Activated CD4-positive, CD25-positive, alpha-beta regulatory T cell treated with anti-CD3 and anti-CD28 coated beads, Interleukin-2, amount 50 U/mL, for 72 hours (primary cell): ENCODE measurements around the gene FAM186B.

Experiments
- DNase-seq: peaks from one replicate; pipeline ENCODE4 v3.0.0; 2021

Gene FAM186B

DNA sequence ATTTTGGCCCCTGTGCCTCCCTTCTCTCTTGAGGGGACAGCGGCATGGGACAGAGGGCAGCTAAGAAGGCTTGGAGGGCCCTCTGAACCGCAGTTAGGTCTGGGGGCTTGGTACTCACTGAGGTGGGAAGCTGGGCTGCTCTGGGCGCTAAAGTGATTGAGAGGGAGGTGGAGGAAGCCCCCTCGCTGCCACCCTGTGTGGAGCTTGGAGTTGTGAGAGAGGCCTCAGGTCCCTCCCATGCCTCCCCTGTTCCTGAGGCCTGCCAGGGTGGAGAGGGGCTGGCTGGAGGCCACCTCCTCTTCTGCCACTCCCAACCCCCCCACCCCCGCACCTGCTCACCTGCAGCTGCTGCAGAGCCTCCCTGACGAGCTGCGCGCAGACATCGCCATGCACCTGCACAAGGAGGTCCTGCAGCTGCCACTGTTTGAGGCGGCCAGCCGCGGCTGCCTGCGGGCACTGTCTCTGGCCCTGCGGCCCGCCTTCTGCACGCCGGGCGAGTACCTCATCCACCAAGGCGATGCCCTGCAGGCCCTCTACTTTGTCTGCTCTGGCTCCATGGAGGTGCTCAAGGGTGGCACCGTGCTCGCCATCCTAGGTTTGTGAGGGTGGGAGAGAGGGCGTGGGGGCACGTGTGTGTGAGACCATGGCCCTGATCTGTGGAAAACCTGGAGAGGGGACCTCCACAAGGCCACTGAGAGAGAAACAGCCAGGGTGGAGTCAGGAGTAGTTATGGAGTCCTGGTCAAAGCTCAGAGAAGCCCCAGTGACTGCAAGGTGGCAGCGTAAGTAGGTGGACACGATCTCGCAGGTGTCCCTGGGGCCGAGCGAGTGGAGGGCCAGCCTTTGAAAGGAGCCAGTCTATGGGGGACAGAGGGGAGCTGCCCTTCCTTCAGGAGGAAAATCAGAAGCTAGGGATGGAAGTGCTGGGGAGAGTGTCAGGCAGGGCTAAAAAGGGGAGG, 55.4 kb downstream of the FAM186B start:
- DNase-seq = no peak

DNA sequence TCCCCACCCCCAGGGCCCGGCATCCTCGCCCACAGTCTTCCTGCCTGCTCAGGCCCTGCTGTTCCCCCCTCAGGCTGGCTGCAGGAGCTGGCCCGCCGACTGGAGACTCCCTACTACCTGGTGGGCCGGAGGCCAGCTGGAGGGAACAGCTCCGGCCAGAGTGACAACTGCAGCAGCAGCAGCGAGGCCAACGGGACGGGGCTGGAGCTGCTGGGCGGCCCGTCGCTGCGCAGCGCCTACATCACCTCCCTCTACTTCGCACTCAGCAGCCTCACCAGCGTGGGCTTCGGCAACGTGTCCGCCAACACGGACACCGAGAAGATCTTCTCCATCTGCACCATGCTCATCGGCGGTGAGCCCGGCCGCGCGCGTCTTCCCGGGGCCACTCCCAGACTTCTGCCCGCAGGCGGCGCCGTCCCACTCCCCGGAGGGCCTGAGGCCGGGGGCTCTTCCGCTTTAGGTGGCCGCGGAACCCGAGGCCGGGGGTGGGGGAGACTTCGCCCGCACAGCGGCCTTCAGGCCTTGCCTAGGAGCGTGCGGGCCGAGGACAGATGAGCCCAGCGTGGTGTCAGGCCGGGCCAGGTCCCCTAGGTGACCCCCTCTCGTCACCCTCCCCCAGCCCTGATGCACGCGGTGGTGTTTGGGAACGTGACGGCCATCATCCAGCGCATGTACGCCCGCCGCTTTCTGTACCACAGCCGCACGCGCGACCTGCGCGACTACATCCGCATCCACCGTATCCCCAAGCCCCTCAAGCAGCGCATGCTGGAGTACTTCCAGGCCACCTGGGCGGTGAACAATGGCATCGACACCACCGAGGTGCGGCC, 56.4 kb downstream of the FAM186B start:
- DNase-seq = no peak

DNA sequence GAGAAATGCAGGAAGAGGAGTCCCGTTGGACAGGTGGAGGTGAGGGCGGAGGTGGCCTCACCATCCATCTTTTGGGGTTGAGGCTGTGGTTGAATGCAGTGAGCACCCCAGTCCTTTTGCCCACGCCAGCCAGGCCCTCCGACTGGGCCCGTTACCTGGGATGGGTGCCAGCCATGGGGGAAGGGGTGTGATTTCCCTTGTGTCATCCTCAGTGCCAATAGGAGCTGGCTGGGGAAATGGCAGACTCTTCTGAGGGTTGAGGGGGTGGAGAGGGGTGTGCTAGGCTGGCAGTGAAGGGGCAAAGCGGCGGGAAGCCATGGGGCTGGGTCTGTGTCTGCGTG, 57.0 kb downstream of the FAM186B start:
- DNase-seq = no peak

DNA sequence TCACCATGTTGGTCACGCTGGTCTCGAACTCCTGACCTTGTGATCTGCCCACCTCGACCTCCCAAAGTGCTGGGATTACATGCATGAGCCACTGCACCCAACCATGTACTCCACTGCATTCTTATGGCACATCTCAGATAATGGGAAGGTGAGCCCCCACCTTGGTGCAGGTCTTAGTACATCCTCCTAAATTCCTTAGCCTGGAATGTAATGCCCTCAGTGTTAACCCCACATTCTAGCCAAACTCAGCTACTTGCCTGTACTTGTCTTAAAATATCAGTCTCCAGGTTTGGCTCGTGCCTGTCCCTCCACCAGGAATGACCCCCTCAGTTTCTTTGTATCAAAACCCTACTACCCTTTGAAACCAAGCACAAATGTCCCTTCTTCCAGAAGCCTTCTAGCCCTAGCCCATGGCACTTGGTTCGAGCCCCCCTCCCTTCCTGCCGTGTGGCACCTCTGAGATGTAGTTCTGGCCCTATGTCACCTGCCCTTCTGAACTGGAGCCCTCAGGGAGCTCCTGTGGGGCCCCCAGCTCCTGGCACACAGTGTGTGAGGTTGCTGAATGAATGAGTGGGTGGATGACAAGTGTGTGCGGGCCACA, 58.2 kb downstream of the FAM186B start:
- DNase-seq = peak; percentile 8

DNA sequence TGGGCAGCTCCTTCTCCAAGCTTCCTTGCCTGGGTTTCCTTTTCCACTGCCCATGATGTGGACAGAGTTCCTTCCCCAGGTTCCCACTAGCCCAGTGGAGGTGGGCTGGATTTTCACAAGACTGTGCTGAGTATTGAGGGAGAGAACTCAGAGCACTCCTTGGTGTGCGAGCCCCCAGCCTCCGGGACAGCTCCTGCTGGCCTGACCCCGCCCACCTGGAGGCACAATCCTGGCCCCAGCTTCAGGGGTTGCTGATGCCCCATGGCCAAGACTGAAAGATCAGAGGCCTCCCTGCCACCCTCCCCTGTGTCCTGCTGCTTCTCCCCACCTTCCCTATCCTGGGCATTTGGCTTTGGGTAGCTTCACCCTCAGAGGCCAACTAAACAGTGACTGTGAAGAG, 59.0 kb downstream of the FAM186B start:
- peak; percentile 27 for DNase-seq

DNA sequence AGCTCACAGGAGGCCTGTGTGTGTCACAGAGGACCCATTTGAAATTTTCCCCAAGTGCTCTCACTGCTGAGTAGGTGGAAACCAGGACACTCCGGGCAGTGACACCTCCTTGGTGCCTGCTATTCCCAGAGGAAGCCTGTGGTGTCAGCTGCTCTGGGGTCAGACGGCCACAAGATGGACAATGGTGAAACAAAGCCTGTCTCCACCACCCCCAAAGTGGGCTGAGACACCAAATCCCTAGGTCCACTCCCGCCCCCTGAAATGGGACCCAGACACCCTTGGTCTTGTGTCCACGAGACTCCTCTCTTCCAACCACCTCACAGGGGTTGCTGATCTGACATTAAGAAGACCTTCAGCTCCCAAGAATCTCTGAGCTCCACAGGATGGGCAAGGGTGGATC, 59.6 kb downstream of the FAM186B start:
- DNase-seq = no peak

DNA sequence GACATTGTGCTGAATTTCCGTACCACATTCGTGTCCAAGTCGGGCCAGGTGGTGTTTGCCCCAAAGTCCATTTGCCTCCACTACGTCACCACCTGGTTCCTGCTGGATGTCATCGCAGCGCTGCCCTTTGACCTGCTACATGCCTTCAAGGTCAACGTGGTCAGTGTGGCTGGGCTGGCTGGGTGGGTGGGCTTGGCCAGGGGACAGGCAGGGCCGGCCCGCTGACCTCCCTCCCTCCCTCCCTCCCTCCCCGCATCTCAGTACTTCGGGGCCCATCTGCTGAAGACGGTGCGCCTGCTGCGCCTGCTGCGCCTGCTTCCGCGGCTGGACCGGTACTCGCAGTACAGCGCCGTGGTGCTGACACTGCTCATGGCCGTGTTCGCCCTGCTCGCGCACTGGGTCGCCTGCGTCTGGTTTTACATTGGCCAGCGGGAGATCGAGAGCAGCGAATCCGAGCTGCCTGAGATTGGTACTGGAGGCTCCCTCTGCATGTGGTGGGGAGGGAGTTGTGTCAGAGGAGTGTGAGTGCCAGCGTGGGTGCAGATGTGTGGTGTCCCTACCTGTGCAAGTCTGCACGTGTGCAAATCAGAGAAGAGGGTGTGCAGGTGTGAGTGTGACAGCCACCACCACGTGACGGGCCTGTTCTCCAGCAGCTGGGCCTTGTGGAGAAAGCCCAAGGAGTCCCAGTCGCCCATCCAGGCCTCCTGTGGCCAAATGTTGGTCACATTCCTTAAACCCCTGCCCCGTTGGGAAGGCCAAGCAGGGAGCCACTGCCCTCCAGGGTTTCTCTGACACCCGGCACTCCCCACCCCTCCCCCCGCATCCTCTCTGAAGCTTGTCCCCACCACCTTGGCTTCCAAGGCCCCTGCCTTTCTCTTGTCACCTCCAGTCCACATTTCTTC, 61.3 kb downstream of the FAM186B start:
- DNase-seq = peak; percentile 26

DNA sequence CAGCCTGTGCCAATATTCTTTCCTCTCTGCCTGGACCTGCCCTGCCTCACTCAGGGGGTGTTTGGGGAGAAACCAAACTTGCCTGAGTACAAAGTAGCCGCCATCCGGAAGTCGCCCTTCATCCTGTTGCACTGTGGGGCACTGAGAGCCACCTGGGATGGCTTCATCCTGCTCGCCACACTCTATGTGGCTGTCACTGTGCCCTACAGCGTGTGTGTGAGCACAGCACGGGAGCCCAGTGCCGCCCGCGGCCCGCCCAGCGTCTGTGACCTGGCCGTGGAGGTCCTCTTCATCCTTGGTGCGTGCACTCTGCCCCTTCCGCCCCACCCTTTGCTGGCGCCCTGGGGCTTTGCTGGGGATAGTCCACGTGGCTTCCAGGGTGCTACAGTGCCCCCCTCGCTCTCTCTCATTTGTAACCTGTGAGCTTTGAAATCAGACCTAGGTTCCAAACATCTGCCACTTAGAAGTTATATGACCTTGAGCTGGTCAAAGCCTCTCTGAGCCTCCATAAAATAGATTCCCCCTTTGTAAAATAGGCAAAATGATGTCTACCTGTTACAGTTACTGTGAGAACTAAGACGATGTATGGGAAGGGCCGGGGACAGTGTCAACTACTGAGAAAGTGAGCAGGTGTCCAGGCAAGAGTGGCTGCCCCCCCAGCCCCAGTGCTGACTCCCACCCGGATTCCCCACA, 62.1 kb downstream of the FAM186B start:
- DNase-seq = peak; percentile 24

DNA sequence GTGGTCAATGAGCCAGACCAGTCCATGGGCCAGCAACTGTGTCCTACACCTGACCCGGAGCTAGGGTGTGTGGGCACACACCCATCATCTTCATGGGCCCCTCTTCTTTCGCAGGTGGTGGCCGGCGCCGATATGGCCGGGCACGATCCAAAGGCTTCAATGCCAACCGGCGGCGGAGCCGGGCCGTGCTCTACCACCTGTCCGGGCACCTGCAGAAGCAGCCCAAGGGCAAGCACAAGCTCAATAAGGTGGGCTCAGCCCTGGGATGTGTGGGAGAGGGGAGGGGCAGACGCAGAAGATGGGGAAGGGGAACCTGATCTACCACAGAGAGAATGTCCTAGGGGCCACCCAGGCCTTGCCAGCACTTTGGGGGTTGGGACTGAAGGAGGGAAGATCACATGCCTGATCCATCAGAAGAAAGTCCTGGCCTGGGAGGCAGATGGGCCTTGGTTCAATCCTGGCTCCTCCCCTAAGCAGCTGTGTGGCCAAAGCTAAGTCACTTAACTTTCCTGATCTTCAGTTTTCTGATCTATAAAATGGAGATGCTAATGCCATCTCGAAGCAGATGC, 62.8 kb downstream of the FAM186B start:
- peak; percentile 20 for DNase-seq

DNA sequence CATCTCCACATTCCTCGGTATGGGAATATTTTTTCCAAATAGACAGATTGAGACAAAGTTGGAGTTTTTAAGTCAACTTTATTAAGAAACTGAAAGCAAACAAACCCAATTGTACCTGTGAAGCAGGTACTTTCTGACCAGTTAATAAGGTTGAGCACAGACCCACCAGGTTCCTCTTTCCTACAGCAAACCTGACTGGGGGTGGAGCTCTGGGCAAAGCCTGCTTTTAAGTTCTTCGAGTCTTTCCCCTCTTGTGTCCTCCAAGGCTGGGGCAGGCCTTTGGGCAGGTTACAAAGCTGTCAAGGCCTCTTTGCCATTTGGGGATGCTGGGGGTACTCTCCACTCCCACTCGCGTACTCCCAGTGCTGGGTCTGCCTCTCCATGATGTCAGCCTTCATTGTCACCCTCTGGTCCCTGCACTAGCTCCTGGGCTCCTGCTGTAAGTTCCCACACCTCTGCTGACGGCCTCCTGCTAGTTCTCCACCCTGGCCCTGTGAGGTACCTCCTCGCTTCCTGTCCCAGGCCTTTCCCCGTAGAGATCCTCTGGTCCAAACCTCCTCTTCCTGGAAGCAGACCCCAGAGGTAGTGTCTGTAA, 63.4 kb downstream of the FAM186B start:
- no peak for DNase-seq

DNA sequence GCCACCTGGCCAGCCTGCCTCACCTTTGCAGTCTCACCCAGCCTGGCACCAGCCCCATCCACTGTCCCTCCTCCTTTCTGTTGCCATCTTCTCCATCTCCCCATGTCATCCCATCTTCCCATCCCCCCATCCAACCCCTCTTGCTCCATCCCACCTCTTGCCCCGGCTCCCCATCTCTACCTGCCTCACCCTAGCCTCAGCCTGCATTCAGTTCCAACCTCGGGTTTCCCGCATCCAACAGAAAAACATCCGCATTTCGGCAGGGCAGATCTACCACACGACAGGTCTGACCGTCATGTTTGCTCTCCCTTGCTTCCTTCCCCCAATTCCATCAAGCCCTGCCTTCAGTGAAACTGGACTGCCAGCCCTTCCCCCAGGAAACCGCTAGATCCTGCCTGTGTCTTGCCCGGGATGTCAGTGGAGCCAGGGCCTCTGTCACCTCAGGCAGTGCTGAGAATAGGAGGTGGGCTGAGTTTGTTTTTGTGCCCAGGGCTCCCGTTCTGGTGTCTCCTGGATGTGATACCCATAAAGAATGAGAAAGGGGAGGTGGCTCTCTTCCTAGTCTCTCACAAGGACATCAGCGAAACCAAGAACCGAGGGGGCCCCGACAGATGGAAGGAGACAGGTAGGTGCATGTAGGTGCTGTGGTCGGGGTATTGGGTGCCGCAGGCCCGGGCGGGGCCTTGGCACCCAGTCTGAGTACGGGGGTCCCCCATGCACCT, 64.1 kb downstream of the FAM186B start:
- no peak for DNase-seq

DNA sequence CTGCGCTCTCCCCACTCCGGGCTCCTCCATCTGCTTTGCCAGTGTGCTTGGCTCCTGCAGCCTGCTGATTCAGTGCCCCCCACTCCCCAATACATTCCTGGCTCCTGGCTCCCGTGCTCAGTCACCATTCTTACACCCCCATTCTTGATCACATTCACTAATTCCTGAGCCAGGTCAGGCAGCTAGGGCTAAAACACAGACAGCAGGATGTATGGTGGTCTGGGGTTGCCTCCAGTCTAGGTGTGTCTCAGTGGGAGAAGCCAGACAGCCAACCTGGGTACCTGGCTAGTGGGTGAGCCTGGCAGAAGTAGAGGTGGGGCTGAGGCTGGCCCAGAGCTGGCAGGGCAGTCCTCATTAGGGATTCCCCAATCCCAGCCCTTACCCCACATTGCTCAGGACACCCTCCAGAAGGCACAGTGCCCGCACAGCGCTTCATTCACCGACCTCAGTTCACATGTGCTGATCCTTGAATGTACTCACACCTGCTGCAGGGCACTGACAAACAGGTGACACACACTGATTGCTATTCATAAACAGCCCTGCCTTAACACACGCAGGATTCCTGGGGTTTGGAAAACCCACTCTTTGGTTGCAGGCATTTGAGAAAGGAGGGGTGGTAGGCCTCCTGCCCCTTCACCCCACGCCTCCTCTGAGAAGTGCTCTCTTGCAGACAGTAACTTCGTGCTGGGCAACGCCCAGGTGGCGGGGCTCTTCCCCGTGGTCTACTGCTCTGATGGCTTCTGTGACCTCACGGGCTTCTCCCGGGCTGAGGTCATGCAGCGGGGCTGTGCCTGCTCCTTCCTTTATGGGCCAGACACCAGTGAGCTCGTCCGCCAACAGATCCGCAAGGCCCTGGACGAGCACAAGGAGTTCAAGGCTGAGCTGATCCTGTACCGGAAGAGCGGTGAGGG, 65.0 kb downstream of the FAM186B start:
- DNase-seq = no peak

DNA sequence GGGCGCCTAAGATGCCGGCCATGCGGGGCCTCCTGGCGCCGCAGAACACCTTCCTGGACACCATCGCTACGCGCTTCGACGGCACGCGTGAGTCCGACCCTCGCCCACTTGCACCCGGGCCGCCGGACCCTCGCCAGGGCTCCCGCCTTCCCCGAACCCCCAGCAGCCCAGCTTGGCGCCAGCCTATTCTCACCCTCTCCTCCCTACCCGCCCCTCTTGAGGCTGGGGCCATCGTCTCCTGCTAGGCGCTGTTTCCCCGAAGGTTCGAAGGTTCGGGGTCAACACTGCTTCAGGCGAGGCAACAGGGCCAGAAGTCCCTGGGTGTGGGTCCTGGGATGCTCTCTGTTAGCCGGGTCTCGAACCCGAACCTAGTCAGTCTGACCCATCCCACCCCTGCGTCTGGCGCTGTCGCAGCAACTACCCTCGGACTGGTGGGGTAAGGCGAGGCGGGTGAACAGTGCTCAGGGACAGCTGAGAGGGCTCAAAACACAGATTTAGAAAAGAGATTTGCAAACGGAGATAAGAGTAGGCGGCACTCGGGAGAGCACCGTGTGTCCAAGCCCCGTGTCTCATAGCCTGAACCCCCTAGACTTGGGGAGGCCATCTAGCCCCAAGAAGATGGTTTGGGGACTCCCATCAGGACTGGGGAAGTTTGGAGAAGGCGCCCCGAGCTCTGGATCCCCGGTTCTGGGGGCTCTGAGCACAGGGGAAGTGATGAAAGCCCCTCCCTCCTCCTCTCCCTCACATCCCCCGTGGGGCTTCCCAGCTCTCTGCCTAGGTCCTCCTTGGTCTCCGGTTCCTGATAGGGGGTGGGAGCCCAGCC, 65.8 kb downstream of the FAM186B start:
- no peak for DNase-seq

DNA sequence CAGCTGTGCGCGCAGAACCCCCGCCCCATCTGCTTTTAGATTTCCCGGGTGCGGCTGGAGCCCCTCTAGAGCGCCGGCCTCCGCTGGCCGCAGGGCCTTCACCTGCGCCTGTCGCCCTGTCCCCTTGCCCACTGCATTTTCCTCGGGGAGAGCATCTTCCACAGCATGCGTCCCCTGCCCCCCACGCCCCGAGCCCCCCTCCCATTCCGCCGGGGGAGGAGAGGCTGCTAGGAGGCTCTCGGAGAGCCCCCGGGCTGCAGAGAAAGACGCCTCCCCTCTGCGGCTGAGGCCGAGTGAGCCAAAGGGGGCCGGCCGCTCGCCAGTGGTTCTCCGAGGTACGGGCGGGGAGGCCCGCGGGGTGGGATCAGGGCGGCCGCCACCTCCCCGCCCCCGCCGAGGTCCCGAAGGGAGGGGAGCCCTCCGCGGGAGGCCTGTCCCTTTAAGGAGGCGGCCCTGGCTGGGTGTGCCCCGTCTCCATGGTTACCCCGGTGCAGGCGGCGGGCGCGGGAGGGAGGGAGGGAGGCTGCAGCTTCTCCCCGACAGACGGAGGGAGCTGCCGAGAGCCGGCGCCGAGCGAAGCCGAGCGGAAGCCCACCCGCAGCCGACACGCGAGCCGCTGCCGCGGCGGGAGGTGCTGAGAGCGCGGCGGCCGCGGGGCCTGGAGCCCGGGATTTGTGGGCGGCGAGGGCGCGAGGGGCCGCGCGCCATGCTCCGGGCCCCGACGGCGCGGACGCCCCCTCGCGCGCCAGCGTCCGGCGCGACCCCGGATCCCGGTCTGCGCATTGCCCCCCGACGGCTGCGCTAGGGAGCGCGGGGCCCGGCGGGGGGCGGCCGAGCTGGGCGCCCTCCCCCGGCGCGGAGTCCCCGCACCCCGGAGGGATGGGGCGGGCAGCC, 66.7 kb downstream of the FAM186B start, which contains the start of gene KCNH3:
TSS of gene KCNH3 (plus strand) at position 521 of the 894 bp plus-strand sequence. CDS start 387 bp downstream, outside the sequence.
- peak; percentile 71 for DNase-seq

DNA sequence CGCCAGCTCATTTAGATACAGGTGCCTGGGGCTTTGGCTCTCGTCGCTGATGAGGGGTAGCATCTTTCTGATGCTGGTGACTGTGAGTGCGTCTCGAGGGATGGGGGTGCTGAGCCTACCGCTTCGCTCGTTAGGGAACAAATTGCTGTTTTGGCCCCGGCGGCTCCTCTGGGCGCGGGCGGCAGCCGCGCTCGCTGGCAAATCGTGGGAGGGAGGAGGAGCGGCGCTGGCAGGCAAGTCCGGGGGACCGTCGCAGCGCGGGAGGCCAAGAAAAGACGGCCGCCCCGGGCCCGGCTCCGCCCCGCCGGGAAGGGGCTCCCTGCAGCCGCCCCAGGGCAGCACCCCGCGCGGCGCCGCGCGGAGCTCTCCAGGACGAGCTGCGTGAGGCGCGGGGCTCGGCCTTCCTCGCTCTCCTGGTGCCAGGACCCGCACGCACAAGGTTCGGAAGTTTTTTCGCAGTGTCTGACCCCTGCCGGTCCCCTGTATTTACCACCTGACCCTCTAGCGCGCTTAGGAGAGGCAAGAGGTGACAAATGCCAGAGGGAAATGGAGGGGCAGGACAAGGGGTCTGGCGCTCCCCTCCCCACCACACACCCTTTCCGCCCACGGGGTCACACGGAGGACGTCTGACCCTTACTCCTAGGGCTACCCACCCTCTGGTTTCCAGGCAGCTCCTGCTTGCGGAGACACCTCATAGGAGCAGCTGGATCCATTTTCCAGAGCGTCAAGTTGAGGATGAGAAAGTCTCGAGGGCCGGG, 67.5 kb downstream of the FAM186B start:
- DNase-seq = no peak
